ENCODE measurements around the gene FARS2. TPM values are rescaled to one million over a fixed set of nuclear protein-coding genes. Genes with fewer than 3 reads are reported as not detected.
A peak's percentile ranks its signal among the peaks of the same experiment; 100 is the strongest.

Gene FARS2
- polyA plus RNA-seq, 3 donors: 12.2 to 21.6 (median 17.7) TPM

DNA sequence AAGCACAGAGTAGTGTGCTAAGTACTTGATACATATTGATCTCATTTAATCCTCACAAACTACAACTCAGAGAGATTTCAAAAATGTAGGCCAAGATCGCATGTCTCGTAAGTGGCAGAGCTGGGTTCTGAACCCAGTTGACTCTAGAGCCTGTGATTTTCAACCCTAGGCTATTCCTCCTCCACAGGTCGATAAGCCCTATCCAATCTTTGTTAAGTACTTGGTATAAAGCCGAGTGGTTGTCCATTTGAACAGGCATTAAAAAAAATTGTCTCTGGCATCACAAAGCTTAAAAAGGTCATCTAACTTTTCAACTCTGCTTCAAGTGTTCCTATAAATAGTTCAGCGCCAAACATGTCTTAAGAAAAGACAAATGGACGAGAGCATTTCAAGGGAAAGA is 38.0 kb upstream of the FARS2 start:
- H4K20me1 ChIP-seq (ENCODE audit: insufficient read depth, low read length): no peaks in the 10 kb centered on the region
- peaks cover 9 to 10% of the 10 kb centered on the region in 2 donors for H3K36me3 Mint-ChIP-seq
- no peak overlapping the region for H3K27ac Mint-ChIP-seq
- H3K27me3 Mint-ChIP-seq (ENCODE audit: low read depth in 3 of 3): no peaks in the 10 kb centered on the region
- peaks cover 0 to 6% of the 10 kb centered on the region in 2 donors for H3K36me3 ChIP-seq (replicated peaks in 1 of 2; ENCODE audit: control insufficient read depth in 1 of 2, insufficient read depth in 2 of 2, low read length in 2 of 2)
- no peak overlapping the region for H3K4me2 ChIP-seq (replicated peaks; ENCODE audit: extremely low read depth, low read length, poor library complexity, severe bottlenecking)
- H3K4me3 Mint-ChIP-seq: no peak overlapping the region
- no peaks in the 10 kb centered on the region for H3K79me2 ChIP-seq (ENCODE audit: insufficient read depth, low read length)
- no peaks in the 10 kb centered on the region for H3K27me3 ChIP-seq (ENCODE audit: control insufficient read depth in 2 of 2, insufficient read depth in 2 of 2, low read length in 2 of 2)
- TF ChIP-seq CTCF (IDR thresholded peaks at IDR 0.05): no peak
- H3K9me3 Mint-ChIP-seq: no peaks in the 10 kb centered on the region
- no peak overlapping the region for H3K4me3 ChIP-seq (replicated peaks in 1 of 3; ENCODE audit: low read depth in 2 of 3, low read length in 3 of 3)
- H3K9ac ChIP-seq (ENCODE audit: insufficient read depth, low read length, poor library complexity, severe bottlenecking): no peak overlapping the region
- no peak overlapping the region for H3K27ac ChIP-seq (ENCODE audit: low read depth in 1 of 2, low read length in 2 of 2)
- WGBS (ENCODE audit: insufficient coverage): 67% methylated on average over 1 of the region's 6 CpGs
- no peak for DNase-seq
- H3K9me3 ChIP-seq (replicated peaks in 1 of 2; ENCODE audit: control insufficient read depth in 1 of 2, insufficient read depth in 1 of 2, low read length in 2 of 2): no peaks in the 10 kb centered on the region
- no peaks in the 10 kb centered on the region for H3K4me1 Mint-ChIP-seq
- intact Hi-C loops (cut with micrococcal nuclease): no loop called here
- H2AFZ ChIP-seq (ENCODE audit: insufficient read depth, low read depth, low read length, poor library complexity, severe bottlenecking): no peak overlapping the region
- no peaks in the 10 kb centered on the region for H3K4me1 ChIP-seq (ENCODE audit: control insufficient read depth in 1 of 2, insufficient read depth in 2 of 2, low read length in 2 of 2)

- TF ChIP-seq CTCF (IDR thresholded peaks at IDR 0.05): no peak
- Histone ChIP-seq H3K9me3 (replicated peaks in 1 of 2; ENCODE audit: control insufficient read depth in 1 of 2, insufficient read depth in 1 of 2, low read length in 2 of 2) (no peaks in the 10 kb centered on the region), H3K4me1 (ENCODE audit: control insufficient read depth in 1 of 2, insufficient read depth in 2 of 2, low read length in 2 of 2) (peaks cover 8 to 9% of the 10 kb centered on the region in 2 donors), H3K27ac (ENCODE audit: low read depth in 1 of 2, low read length in 2 of 2) (no peak overlapping the region), H3K79me2 (ENCODE audit: insufficient read depth, low read length) (no peaks in the 10 kb centered on the region), H3K36me3 (replicated peaks in 1 of 2; ENCODE audit: control insufficient read depth in 1 of 2, insufficient read depth in 2 of 2, low read length in 2 of 2) (no peaks in the 10 kb centered on the region), H3K4me3 (replicated peaks in 1 of 3; ENCODE audit: low read depth in 2 of 3, low read length in 3 of 3) (no peak overlapping the region), H2AFZ (ENCODE audit: insufficient read depth, low read depth, low read length, poor library complexity, severe bottlenecking) (no peak overlapping the region), H3K27me3 (ENCODE audit: control insufficient read depth in 2 of 2, insufficient read depth in 2 of 2, low read length in 2 of 2) (no peaks in the 10 kb centered on the region), H3K9ac (ENCODE audit: insufficient read depth, low read length, poor library complexity, severe bottlenecking) (no peak overlapping the region), H4K20me1 (ENCODE audit: insufficient read depth, low read length) (no peaks in the 10 kb centered on the region), H3K4me2 (replicated peaks; ENCODE audit: extremely low read depth, low read length, poor library complexity, severe bottlenecking) (no peak overlapping the region)
- 80% methylated on average over 1 of the region's 3 CpGs for WGBS (ENCODE audit: insufficient coverage)
- intact Hi-C loops (cut with micrococcal nuclease): no loop called here
- Mint-ChIP-seq H3K4me1 (peaks cover 17% of the 10 kb centered on the region), H3K27me3 (ENCODE audit: low read depth in 3 of 3) (no peaks in the 10 kb centered on the region), H3K4me3 (no peak overlapping the region), H3K9me3 (no peaks in the 10 kb centered on the region), H3K36me3 (peaks cover 2 to 5% of the 10 kb centered on the region in 2 donors), H3K27ac (peak overlapping the region in 2 of 7 donors; percentile 10 to 42)
- no peak for DNase-seq
Observed at GRCh38 chr6:5229356-5229755, 32.0 kb upstream of the FARS2 start.

Measured in CD14-positive monocyte (primary cell).